Left lung (tissue), 10 donors: ENCODE data around the gene CFAP58. TPM values are rescaled to one million over a fixed set of nuclear protein-coding genes. Genes with fewer than 3 reads are reported as not detected.

Experiments used
- ATAC-seq: fragments of 200-7000 bp; cut with Tn5 transposase; one replicate; pipeline ENCODE4 v1.9.1; 2020; ENCODE audit warnings: moderate library complexity
- DNase-seq, 4 donors: peaks; one replicate each; pipeline ENCODE4 v3.0.0-alpha.2; 2013 to 2020
- H3K27ac ChIP-seq, 2 donors: fragments of 200-600 bp; sonication (generic) in 1 of 2; one replicate each; pipeline versions ENCODE4 v1.5.0 to v1.8.0; 2020 to 2021
- H3K27me3 ChIP-seq, 2 donors: fragments of 200-600 bp; sonication (generic) in 1 of 2; one replicate each; pipeline versions ENCODE4 v1.5.0 to v1.8.0; 2020 to 2021
- H3K36me3 ChIP-seq, 2 donors: fragments of 200-600 bp; sonication (generic) in 1 of 2; one replicate each; pipeline versions ENCODE4 v1.5.0 to v1.8.0; 2020 to 2021
- H3K4me1 ChIP-seq, 2 donors: fragments of 200-600 bp; one replicate each; pipeline ENCODE4 v1.8.0; 2021
- H3K4me3 ChIP-seq, 2 donors: fragments of 200-600 bp; sonication (generic) in 1 of 2; one replicate each; pipeline versions ENCODE4 v1.5.0 to v1.8.0; 2020 to 2021; ENCODE audit warnings: mild to moderate bottlenecking in 1 of 2
- H3K9me3 ChIP-seq, 2 donors: fragments of 200-600 bp; sonication (generic) in 1 of 2; one replicate each; pipeline versions ENCODE4 v1.5.0 to v1.8.0; 2020 to 2021
- CTCF ChIP-seq, 2 donors: fragments of 200-600 bp; sonication (generic) in 1 of 2; IDR thresholded peaks; one replicate each; pipeline versions ENCODE4 v1.5.0 to v1.8.0; 2021; ENCODE audit warnings: antibody characterized with exemption in 2 of 2
- intact Hi-C, 2 donors: fragments of 100-400 bp; cut with DNase I; formaldehyde crosslinking; loops; one replicate each; pipeline versions ENCODE4 v1.11.2 to v1.14.2; 2022
- polyA plus RNA-seq, 6 donors: library from polyadenylated mRNA; unstranded; fragments of 120-200 nt; gene quantifications; one replicate each; pipeline ENCODE4 v1.2.1, GENCODE V29; 2013; ENCODE audit not compliant: insufficient read length in 6 of 6
- total RNA-seq, 2 donors: library from RNA; stranded (reverse); fragmentation: NEBNext Ultra II Directional; extraction: Animal tissue kit (Norgen Biotek cat#: 25700); gene quantifications; one replicate each; pipeline ENCODE4 v1.2.1, GENCODE V29; 2021
- donor health status: DM: no; HTN: yes; CAD: no.
- donor health status: DM: no; HTN: no; CAD: no.

CFAP58 gene
- total and polyA plus RNA-seq, 8 donors, result 0.29 to 2.2 (median 1.6) TPM

DNA sequence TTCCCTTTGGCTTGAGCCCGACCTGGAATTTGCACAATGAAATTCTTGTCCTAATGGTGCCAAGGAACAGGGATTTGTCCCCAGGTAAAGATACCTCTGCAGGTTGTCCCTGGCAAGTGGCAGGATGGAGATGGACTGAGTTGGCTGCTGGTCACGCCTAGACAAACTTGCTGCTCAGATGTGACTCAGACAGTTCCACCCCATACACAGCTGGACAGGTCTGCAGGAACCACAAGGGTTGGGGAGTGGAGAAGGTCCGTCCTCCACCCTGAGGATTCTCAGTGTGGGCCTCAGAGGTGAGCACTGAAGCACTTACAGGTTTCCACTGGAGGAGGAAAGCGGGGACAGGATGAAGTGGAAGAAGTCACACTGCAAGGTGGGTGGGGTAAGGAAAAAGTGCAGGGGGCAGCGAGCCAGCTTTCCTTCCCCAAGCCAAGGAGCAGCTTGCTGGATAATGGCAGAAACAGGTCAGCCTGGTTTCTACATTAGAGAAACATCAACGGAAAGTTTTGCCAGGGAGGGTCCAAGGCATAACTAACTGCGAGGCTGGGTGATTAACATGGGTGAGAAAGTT is 35.8 kb upstream of the CFAP58 start:
- intact Hi-C loops, result no loop called here
- Histone ChIP-seq H3K27me3 (no peaks in the 10 kb centered on the region), H3K4me1 (peaks cover 35 to 80% of the 10 kb centered on the region in 2 donors), H3K4me3 (no peak overlapping the region), H3K27ac (peak overlapping the region in 1 of 2 donors; percentile 41), H3K36me3 (peaks cover 0 to 36% of the 10 kb centered on the region in 2 donors), H3K9me3 (no peaks in the 10 kb centered on the region)
- DNase-seq (no peak), ATAC-seq (no peak)
- no peak for TF ChIP-seq CTCF (IDR thresholded peaks at IDR 0.05)

- ATAC-seq (no peak), DNase-seq (no peak)
- Histone ChIP-seq H3K4me1 (peaks cover 41 to 80% of the 10 kb centered on the region in 2 donors), H3K36me3 (peaks cover 0 to 31% of the 10 kb centered on the region in 2 donors), H3K27ac (peak overlapping the region in 1 of 2 donors; percentile 55), H3K4me3 (no peak overlapping the region), H3K9me3 (no peaks in the 10 kb centered on the region), H3K27me3 (no peaks in the 10 kb centered on the region)
- TF ChIP-seq CTCF (IDR thresholded peaks at IDR 0.05), result no peak
- intact Hi-C loops, result no loop called here
Measured at GRCh38 chr10:104318326-104318725, 35.3 kb upstream of the CFAP58 start.

DNA sequence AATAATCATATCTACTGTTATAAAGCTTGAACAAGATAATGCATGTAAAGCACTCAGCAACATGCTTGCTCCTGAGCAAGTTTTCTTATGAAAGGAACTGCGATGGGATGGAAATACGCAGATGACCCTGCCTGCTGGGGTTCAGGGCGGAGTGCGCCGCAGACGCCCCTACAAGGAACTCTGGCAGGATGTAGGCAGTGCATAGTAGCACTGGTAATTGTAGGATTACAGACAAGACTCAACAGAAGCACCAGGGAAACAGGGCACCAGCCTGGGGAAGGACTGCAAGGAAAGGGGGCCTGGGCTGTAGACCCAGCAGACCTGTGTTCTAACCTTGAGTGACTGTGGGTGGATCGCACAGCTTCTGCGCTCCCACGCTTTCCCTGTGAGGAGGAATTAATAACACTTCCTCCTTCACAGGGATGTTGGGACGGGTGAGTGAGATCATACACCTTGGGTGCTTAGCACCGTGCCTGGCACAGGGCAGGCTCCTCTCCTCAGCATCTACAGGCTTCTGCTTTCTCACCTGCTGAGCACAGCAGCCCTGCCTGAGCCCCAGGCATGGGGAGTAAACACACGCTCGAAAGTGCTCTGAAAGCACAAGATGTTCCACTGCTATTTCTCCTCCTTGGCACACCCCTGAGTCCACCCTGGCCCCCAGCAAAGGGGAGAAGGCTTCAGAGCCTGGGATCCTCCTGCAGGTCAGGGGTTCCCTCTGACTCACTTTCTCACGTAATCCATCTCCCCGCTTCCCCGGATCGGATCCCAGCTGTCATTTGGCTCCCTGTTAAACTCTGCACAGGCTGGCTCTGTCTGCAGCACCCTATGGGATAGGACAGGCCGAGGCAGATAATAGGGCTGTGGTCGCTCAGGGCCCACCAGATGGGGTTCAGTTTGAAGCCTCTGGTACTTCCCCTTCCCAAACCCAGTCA is 34.6 kb upstream of the CFAP58 start:
- Histone ChIP-seq H3K27me3 (no peaks in the 10 kb centered on the region), H3K4me1 (peaks cover 48 to 84% of the 10 kb centered on the region in 2 donors), H3K4me3 (no peak overlapping the region), H3K9me3 (no peaks in the 10 kb centered on the region), H3K36me3 (peaks cover 0 to 24% of the 10 kb centered on the region in 2 donors), H3K27ac (peak overlapping the region in 1 of 2 donors; percentile 55)
- no peak for ATAC-seq
- intact Hi-C loops, result no loop called here
- DNase-seq, result peak in 1 of 4 donors; percentile 29
- TF ChIP-seq CTCF (IDR thresholded peaks at IDR 0.05), result no peak

GRCh38 chr10:104321226-104321625 is 32.4 kb upstream of the CFAP58 start:
- Histone ChIP-seq H3K4me3 (no peak overlapping the region), H3K4me1 (peaks cover 67 to 100% of the 10 kb centered on the region in 2 donors), H3K36me3 (peaks cover 0 to 2% of the 10 kb centered on the region in 2 donors), H3K27ac (peak overlapping the region; percentile 41 to 100), H3K27me3 (no peaks in the 10 kb centered on the region), H3K9me3 (no peaks in the 10 kb centered on the region)
- ATAC-seq (no peak), DNase-seq (peak in 1 of 4 donors; percentile 33)
- TF ChIP-seq CTCF (IDR thresholded peaks at IDR 0.05), result no peak
- intact Hi-C loops, result no loop called here
